CD4-positive, alpha-beta T cell treated with Interleukin-10 for 1 hour (primary cell): ENCODE measurements around the gene KLHL2.
"Not testable (repeated sequence)": the region's sequence is repeated elsewhere in the genome, so short reads cannot be mapped to it uniquely, and the experiment has no call there.

Experiments used
- DNase-seq: peaks from one replicate; pipeline ENCODE4 v3.0.0-alpha.2; 2020

Gene KLHL2

DNA sequence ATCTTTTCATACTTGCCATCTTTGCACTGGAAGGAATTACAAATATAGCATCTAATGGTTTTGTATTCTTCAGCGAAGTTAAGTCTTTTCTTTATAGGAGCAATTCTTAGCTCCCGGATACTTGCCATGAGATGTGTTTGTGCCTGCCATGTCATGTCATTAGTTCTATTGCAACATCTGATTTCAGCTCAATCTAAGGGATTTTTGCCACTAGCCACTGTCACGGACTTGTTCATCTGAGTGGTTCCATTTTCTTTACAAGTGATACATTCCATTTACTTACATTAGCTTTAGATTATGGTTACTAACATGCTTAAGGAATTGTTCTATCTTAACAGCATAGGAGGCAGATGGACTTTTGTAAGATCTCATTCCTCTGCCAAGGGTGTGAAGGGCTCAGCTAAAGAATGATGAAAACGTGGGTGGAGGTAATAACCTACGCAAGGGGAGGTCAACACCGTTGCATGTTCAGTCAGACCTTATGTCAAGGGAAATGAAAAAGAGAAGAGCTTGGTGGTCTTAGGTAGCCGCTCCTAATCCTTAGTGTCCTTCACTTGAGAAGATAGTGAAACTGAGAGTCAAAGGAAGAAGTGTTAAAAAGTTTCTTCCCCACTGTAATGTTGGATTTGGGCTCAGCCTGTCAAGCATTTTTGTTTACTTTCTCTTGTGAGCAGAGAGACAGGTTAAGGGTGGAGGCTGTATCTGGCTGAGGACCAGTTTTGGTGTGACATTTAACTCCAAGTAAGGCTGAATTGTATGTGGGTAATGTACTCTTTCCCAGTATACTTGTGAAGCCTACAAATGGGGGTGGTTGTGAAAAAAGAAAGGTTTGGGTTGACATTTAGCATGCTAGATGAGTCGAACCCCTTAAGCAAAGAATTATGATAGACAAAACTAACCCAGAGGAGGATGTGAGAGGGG, 3.6 kb upstream of the KLHL2 start:
- no peak for DNase-seq

DNA sequence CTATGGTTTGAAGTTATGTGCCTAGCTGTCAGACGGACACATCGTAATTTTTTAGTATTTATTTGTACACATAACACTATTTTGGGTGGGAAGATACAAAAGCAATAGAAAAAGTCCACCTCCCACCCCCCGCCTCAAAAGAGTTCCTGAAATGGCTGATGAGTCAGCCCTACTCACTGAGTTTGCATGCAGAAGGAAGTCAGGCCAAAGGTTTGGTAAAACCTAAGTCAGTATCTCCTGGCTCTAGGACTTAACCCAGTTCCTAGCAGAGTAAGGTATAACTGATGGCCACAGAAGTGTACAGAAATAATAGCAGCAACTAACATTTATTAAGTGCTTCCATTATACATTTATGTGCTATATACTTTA, 2.9 kb upstream of the KLHL2 start:
- DNase-seq = no peak

DNA sequence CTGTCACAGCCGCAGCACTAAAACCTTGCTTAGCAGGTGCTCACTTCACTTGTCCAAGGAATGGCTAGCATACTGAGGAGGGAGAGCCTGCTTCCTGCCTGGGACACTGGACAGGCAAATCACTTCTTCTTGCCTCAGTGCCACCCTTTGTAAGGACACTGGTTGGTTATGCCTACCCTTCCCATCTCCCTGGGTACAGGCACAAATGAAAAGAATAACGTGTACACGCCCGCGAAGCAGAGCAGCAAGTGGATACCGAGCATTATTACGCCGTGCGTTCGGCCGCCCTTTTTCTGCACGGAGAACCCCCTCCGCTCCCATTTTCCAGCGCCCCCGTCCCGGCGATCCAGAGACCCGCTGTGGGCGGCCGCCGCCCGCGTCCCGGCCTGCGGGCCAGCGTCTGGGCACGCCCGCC, 338 bp upstream of the KLHL2 start:
- DNase-seq = no peak

DNA sequence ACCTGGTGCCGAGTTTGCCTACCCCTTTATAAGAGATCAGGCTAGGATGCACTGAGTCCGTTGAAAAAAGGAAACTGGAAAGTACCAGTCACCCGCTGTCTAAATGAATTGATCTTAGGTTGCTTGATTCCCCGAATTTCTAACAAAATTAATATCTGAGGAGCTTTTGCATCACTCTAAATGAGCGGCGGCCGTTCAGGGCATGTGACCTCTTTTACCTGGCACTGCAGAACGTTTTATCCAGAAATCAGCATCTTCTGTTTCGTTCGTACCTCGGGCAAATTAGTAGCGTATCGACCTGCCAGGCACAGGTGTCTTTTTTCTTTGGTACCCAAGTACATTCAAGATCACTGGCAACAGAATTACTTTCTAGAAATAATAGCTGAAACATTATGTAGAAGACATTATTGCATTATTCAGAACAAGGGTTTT, 876 bp downstream of the KLHL2 start:
- DNase-seq = peak; percentile 25

DNA sequence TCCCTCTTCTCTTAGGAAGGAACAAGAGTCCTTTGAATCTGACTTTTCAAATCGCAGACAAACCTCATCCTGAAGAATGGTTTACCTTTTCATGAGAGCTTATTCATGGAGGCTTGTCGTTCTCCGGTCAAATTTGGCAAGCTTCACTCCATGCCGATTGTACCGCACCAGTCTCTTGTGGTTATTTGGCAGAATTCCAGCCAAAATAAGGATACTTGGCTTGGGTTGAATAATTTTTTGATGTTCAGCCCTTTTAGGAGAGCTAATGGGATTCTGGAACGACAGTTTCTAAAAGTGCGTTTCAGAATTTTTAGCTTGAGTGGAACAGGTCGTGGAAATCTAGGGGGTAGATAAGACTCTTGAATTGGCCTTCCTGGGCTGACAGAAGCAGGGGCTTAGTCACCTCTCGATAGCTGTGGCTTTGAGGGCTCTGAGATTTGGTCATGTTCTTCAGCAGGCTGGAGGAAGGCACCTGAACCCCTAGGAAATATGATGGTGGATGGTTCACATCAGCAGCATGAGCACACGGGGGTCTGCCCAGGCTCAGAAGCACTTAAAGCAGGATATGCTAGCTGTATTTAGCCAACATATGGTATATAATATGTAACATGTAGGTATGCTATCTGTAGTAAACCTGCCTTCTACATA, 1.5 kb downstream of the KLHL2 start:
- DNase-seq = peak; percentile 7

DNA sequence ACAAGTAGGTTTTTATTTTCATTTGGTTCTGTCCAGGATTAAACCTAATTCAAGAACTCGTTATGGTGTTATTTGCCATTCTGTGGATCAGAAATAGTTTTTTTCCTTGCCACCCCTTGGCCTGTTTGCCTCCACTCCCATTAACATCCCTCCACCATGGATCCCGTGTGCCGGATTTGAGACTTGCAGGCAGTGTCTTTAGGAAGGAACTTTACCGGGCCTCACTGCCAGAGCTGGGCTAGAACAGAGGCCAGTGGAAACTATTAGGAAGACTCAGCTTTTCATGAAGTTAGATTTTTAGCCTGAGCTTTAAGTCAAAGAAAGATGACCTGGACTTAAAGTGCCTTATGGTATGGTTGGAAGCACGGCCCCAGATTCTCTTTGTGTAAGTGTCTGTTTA, 2.4 kb downstream of the KLHL2 start:
- DNase-seq = no peak

DNA sequence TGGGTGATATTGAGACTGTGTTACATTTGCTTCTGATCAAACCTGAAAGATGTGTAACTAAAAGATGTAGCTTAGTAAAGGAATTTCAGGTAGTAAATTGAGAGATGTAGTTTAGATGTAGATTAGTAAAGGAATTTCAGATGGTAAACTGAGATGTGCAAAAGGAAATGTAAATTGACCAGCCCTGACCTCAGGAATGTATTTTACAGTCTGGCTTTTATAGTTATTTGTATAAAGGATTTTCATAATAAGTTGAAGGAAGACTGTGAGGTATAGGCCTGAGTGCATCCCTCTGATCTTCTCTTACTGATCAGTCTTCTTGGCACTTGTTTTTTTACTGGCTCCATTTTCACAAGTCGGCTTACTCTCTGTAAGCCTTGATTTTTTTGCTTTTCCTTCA, 3.2 kb downstream of the KLHL2 start:
- DNase-seq = no peak

DNA sequence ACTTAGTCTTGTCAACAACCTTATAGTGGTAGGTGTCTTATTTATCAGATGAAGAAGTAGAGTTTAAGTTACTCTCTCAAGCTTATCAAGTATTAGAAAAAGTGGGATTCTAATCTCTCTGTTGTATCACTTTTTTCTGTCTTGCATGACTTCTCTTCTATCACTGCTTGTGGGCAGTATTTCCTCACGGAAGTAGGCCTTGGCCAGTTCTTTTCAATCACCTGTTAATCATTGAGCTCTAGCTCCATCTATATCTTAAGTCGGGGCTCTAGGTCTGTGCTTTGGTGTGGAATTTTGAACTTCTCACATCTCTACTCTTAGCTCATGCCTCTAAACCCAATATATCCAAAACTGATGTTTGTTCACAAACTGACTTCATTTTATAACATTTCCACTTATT, 5.3 kb downstream of the KLHL2 start:
- DNase-seq = not testable (repeated sequence)

DNA sequence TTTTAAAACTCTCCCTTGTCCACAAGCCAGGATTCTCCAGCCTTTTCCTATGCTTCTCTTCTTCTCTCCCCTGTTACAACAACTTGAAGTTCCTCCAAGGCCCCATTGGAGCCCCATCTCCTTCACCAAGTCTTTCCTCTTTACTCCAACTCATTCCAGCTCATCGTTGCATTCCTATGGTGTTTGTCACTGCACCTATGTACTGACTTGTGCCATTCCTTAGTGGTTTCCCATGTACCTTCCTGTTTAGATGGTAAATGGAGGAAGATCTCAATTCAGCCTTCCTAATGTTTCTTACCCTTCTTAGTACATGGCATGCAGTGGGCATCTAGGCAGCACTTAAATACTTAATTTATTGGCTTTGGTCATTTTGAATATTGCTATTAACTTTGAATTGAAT, 6.0 kb downstream of the KLHL2 start:
- not testable (repeated sequence) for DNase-seq

DNA sequence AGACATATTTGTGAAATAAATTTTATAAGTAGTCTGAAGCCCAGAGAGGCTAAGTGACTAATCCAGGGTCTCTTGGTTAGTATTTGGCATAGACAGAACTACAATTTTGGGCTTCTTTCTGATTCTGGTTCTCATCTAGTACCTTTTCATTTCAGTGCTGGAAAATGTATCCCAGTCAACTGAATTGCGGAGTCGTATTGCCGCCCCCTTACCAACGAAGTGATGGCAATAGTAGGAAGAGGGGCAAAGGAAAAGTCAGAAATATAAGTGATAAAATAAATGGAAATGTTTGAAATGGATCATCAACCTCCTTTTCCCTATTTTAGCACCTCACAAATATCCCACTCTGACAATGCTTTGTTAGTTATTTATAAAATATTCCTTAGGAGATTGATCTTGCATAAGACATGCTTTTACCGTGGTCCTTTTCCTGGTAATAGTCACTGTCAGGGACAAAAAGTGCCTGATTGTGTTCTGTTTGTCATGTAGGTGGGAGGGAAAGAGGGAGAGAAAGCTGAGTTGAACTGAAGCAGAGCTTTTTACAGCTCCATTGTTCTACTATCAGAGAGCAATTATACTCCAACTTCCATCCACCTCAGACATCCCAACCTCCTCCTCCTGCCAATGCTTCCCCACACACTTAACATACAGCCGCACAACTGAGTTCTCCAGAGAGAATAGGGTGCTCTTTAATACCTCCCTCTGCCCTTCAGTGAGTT, 6.8 kb downstream of the KLHL2 start:
- not testable (repeated sequence) for DNase-seq

DNA sequence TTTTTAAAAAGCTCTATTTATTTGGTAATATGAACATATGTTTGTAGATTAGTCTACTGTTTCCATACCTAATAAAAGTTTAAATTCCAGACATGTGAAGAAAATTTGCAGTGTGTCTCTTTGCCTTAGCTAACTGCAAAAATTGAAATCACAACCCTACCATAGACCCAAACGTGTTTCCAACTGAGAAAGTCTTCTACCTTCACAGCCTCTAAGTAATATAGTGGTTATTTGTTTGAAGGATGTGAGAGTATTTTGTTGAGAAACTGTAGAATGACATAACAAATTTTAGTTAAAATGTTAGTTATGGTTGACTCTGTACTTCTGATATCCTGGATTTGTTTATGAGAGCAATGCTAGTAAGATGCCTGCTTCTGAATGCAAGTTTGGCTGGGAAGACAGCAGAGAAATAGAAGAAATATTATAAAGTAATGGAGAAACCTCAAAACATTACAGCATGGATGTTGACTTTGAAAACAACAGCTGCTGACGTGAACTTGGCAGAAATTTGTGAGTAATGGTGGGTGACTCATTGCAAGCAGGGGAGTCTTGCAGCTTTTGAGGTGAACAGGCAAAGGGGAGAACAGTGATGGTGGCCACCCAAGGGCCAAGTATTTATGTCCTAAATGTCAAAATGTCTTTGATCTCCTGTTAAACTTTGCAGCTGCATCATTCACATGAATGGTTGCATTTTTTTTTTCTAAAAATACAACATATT, 7.8 kb downstream of the KLHL2 start:
- not testable (repeated sequence) for DNase-seq

DNA sequence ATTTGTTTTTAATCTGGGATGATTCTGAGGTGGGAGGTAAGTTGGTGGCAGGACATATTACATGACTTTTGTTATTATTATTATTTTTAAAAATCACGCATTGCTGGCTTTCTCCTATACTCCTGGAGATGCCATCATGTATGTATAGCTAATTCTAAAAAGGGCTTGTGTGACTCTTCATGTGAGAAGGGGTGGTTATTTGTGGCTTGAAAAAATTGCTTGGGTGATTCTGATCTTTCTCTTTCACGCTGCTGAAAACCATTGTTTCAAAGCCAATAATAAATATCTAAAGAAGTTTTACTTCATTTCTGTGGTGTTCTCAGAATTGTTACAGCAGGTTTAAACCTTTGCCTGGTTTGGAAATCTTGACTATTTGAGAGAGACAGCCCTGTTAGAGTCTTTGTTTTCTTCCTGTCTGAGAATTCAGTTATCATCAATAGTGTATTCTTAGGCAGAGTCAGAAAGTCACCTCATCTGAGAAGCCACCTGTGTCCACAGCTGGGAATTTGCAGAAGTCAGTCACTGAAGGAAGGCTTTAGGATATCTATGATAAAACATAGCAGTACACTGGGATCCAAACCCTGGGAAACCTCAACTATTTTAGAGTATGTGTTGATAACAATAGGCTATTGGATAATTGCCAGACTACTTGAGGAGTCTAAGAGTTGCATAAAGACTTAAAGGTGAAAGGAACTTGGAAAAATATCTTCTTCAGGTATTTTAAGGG, 8.6 kb downstream of the KLHL2 start:
- not testable (repeated sequence) for DNase-seq

DNA sequence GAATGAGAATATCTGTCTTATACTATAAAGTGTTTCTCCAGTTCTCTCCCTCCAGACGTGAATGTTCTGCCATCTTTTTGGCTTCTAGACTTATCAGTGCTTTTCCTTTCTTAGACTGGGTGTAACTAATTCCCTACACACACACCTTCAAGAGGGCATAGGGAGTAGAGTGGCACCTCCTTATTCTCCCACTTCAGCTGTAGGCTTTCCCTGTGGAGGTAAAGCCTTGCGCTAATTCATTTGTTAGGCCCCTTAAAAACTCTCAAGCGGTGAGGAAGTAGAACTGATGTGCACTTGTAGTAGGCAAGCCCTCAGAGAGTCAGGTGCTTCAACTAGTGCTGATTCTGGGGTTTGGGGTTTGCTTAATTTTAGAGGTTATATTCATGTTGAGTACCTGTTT, 10.0 kb downstream of the KLHL2 start:
- no peak for DNase-seq

DNA sequence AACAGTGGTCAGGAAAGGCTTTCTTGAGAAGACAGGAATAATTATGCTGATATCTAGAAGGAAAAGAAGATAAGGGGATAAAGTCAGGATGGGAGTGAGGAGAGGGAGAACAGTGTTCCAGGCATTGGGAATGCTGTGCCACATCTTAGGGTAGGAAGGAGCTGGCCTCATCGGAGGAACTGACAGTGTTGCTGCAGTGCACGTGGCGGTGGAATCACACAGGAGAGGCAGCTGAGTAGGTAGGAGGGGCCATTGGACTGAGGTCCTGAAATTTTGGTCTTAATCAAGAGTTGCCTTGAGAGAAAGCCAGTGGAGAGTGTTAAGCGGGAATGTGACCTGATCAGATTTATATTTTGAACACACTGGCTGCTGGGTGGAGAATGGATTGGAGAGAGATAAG, 13.9 kb downstream of the KLHL2 start:
- not testable (repeated sequence) for DNase-seq

DNA sequence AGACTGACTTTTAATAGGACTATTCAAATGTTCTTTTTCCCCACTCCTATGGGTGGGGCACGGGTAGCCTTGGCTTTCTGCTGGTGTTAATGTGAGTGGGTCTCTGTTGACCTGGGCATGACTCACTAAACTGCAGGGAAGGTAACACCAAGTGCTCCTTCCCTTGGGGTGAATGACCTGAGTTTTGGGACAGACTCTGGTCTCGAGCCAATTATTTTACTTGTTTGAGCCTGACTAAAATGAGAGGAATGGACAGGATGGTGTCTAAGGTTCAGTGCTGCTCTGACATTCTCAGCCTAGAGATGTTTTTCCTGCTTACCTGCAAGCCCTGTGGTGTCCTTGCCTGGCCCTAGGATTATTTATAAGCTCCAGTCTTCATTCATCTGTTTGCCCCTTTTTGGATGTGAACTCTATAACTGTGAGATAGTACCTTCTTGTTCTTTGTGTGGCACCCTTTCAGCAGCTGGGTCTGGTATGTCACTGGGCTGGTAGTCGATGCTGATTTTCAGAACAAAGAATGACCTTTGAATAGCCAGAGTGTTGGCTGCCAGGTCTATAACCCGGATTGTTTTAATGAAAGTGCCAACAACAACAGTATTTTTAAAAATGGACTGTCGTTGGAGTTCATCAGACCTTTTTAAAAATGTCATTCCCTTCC, 14.8 kb downstream of the KLHL2 start:
- DNase-seq = not testable (repeated sequence)

DNA sequence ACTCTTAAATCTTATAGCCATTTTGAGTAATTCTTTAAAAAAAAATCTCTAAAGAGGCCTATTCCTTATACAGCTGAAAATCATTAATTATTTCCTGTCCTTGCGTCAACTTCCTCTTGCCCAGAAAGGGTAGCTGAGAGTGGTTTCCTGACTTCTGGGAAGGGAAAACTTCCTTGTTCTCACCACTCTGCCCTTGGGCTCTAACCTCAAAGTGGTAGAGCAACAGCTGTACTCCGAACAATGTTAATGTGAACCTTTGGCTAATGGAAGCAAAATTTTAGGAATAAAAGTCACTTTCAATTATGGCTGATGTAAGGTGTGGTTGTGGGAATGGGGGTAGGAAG, 15.3 kb downstream of the KLHL2 start:
- DNase-seq = peak; percentile 13

DNA sequence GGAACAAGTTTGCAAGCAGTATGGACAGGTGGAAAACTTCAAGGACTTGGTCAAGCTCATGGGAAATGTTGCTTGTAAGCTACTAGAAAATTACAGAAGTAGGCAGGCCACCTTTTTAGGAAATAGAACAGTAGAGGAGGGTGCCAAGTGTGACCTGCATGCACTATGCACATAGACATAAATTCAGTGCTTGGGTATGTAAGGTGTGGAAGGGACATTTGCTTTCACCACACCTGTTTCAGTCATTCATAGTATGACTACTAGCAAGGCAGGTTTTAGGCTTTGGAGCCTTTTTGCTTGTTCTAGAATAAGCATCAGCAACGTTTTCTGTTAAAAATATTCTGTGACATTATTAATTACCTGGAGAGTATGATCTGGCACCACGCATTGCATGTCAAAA, 20.0 kb downstream of the KLHL2 start:
- not testable (repeated sequence) for DNase-seq

DNA sequence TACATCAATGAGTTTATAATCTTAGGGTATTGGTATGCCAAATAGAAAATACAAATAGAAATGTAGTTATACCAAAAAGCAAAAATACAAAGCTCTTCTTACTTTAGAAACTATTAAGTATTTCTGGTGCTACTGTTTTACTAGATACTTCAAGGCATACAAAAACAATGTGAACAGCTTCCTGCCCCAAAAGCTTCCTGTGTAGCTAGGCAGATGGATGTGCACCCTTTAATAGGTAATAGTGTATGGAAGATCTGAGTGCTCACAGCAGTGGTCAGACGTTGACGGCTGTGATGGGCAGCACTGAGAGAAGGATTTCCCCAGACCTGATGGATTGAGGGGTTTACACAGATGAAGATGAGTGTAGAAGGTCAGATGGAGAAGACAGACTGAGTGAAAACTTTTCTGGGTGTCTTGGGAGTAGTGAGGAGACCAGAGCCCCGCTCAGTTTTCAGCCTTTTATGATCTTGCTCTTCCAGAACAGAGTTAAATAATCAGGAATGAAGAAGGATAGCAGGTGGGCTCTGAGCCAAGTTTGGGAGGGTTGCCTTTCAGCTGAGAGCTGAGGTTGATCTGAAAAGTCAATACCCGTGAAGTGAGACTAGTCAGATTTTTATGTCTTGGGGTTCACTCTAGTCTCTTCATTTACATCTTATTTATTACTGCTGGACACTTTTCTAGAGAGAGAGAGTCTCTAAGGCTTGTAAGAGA, 22.3 kb downstream of the KLHL2 start:
- DNase-seq = not testable (repeated sequence)

DNA sequence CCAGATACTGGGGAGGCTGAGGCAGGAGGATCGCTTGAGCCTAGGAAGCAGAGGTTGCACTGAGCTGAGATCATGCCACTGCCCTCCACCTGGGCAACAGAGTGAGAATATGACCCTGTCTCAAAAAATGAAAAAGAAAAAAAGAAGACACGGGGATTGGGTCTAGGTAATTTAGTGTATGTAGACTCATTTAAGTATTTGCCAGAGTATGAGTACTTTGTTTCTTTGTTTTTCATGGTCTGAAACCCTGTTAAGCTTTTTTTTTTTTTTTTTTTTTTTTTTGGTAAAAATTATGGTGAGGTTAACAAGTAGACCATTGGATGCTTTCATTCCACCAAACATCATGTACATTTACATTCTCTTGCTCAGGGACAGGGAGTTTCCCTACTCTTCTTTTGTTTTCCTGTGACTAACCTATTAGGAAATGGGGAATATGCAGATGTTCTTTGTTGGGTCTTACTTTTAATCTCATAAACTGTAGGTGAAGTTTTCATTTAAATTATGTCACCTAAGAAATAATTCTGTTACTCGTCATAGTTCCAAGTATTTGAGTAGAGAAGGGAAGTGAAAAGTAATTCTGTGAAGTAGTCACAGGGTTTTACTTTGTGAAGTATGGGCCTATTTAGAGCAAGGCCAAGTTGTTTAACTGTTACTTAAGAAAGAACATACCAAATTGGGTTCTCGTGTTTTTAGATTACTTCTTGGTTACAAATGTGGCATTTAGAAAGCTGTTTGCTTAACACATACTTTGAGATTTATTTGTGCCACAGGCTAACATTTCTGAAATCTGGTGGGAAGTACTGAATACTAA, 25.5 kb downstream of the KLHL2 start:
- not testable (repeated sequence) for DNase-seq

DNA sequence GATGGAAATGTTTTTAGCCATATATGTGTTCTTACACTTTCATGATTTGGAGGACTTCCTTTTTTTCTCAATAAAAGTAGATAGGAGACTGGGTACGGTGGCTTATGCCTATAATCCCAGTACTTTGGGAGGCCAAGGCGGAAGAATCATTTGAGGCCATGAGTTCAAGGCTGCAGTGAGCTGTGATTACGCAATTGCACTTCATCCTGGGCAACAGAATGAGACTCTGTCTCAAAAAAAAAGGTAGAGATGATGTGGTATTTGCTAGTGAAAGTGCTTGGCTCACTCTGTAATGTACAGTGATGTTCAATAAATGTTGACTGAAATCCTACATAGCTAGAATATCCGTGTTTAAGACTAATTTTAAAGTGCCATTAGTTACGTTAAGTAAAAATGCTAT, 27.4 kb downstream of the KLHL2 start:
- no peak for DNase-seq
